ENCODE results near the gene ZBTB38.

DNA sequence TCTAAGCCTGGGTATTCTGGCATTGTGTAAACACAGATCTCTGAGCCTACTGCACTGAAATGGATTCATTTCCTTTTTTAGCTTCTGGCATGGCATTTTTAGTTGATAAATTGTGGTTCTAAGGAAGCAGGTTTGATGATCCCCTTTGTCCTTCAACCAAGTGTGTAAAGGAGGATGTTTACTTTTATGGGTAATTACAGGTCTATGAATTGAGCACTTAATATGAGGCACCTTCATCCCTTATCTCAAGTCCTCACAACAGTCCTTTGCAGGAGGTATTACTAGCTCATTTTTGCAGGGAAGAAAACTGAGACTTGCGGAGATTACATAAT, 30.8 kb upstream of the ZBTB38 start:
- TF ChIP-seq EZH2 (IDR thresholded peaks at IDR 0.05; ENCODE audit: insufficient read depth, poor library complexity, severe bottlenecking) (no peak), EZH2phosphoT487 (IDR thresholded peaks at IDR 0.05; ENCODE audit: insufficient read depth, low read depth) (no peak)

All from GM23248 (cell line).